HCT116 (cell line): ENCODE data around the gene DSTYK. TPM values are rescaled to one million over a fixed set of nuclear protein-coding genes. Genes with fewer than 3 reads are reported as not detected.

Experiments
- ATAC-seq: fragments of 200-7000 bp; cut with Tn5 transposase; 2 replicates; pipeline ENCODE4 v1.9.1; 2020; ENCODE audit warnings: mild to moderate bottlenecking, moderate library complexity
- BruUV-seq: library from RNA; stranded (reverse); fragments of 400-500 nt; replicated peaks from 2 replicates; lab custom pipeline; 2021; lab: Mats Ljungman, UMichigan
- CTCF ChIA-PET: fragments of 300-600 bp; sonication (Branson Sonifier 250); formaldehyde crosslinking; loops from one replicate; lab custom pipeline; 2021; ENCODE audit warnings: antibody characterized with exemption; lab: Charles Lee
- POLR2A ChIA-PET: fragments of 300-600, 350-600 bp; sonication (Branson Sonifier 250); formaldehyde crosslinking; loops from one replicate; lab custom pipeline; 2021; ENCODE audit warnings: antibody characterized with exemption; lab: Charles Lee
- RAD21 ChIA-PET, 2 experiments: fragments of 300-600 bp; sonication (Branson Sonifier 250); formaldehyde crosslinking; loops; one replicate each; lab custom pipeline; 2023; ENCODE audit warnings: low total read pairs in 2 of 2; ENCODE audit not compliant: uncharacterized antibody in 2 of 2, unreplicated experiment in 2 of 2, low non-redundant PET in 1 of 2; lab: Charles Lee
- DNase-seq: peaks from one replicate; pipeline ENCODE4 v3.0.0-alpha.2; 2010; ENCODE audit warnings: low read depth, low spot score
- H2AFZ ChIP-seq: fragments of 200-600 bp; shearing (Covaris generic), sonication (generic); 2 replicates; pipeline ENCODE4 v1.6.1; 2017; ENCODE audit warnings: low read depth, mixed run types, mixed read lengths, antibody characterized with exemption, low read length; ENCODE audit not compliant: poor library complexity, severe bottlenecking
- H3K27ac ChIP-seq: 2 replicates; pipeline ENCODE4 v1.5.1; 2012; ENCODE audit warnings: low read depth, low read length
- H3K27me3 ChIP-seq: fragments of 200-600 bp; sonication (generic); 2 replicates; pipeline ENCODE4 v1.6.1; 2016; ENCODE audit warnings: mixed run types, low read length, mixed read lengths; ENCODE audit not compliant: insufficient read depth
- H3K36me3 ChIP-seq, 2 experiments: fragments of 200-500 bp in 1 of 2; fragments of 200-600 bp in 1 of 2; sonication (Bioruptor generic) in 1 of 2; sonication (generic) in 1 of 2; 2 replicates each; pipeline versions ENCODE4 v1.5.1 to v1.6.1; 2014 to 2016; ENCODE audit warnings: low read length in 2 of 2, inconsistent platforms in 1 of 2, mixed read lengths in 1 of 2, mixed run types in 1 of 2; ENCODE audit not compliant: insufficient read depth in 2 of 2, control insufficient read depth in 1 of 2
- H3K4me1 ChIP-seq, 2 experiments: fragments of 200-600 bp in 1 of 2; sonication (generic) in 1 of 2; 2 replicates each; pipeline versions ENCODE4 v1.5.1 to v1.6.1; 2012 to 2017; ENCODE audit warnings: low read length in 2 of 2, inconsistent platforms in 1 of 2, mild to moderate bottlenecking in 1 of 2, mixed read lengths in 1 of 2, mixed run types in 1 of 2, moderate library complexity in 1 of 2; ENCODE audit not compliant: insufficient read depth in 2 of 2, control insufficient read depth in 1 of 2
- H3K4me2 ChIP-seq: fragments of 200-600 bp; sonication (generic); 2 replicates; pipeline ENCODE4 v1.6.1; 2017; ENCODE audit warnings: mixed run types, low read length, mixed read lengths
- H3K4me3 ChIP-seq, 2 experiments: fragments of 200-600 bp in 1 of 2; sonication (generic) in 1 of 2; replicated peaks in 1 of 2; 2 replicates each; pipeline ENCODE4 v1.5.1; 2011 to 2016; ENCODE audit warnings: low read length in 2 of 2, control low read depth in 1 of 2, low read depth in 1 of 2, mild to moderate bottlenecking in 1 of 2, mixed read lengths in 1 of 2, mixed run types in 1 of 2
- H3K79me2 ChIP-seq: fragments of 200-600 bp; sonication (generic); 2 replicates; pipeline ENCODE4 v1.6.1; 2017; ENCODE audit warnings: mild to moderate bottlenecking, mixed run types, low read length, moderate library complexity, mixed read lengths; ENCODE audit not compliant: insufficient read depth
- H3K9ac ChIP-seq: fragments of 200-600 bp; sonication (generic); 2 replicates; pipeline ENCODE4 v1.6.1; 2016; ENCODE audit warnings: low read length, mixed read lengths
- H3K9me2 ChIP-seq: fragments of 200-600 bp; sonication (generic), shearing (Covaris generic); 2 replicates; pipeline ENCODE4 v1.6.1; 2017; ENCODE audit warnings: mixed run types, mild to moderate bottlenecking, moderate library complexity; ENCODE audit not compliant: insufficient read depth
- H3K9me3 ChIP-seq, 2 experiments: fragments of 200-500 bp in 1 of 2; fragments of 200-600 bp in 1 of 2; sonication (Bioruptor generic) in 1 of 2; sonication (generic) in 1 of 2; 2 replicates each; pipeline ENCODE4 v1.6.1; 2014 to 2017; ENCODE audit warnings: low read length in 2 of 2, mixed read lengths in 2 of 2, inconsistent platforms in 1 of 2, low read depth in 1 of 2, mild to moderate bottlenecking in 1 of 2, mixed run types in 1 of 2, moderate library complexity in 1 of 2; ENCODE audit not compliant: control insufficient read depth in 1 of 2, insufficient read depth in 1 of 2
- H4K20me1 ChIP-seq: fragments of 200-600 bp; sonication (generic), shearing (Covaris generic); 2 replicates; pipeline ENCODE4 v1.6.1; 2017; ENCODE audit warnings: mixed run types, mild to moderate bottlenecking, moderate library complexity; ENCODE audit not compliant: insufficient read depth
- ATF3 ChIP-seq: IDR thresholded peaks from 2 replicates; pipeline ENCODE4 v1.6.1; 2012
- EGR1 ChIP-seq: IDR thresholded peaks from 2 replicates; pipeline ENCODE4 v1.6.1; 2012; ENCODE audit warnings: low read depth
- ELF1 ChIP-seq: IDR thresholded peaks from 2 replicates; pipeline ENCODE4 v1.6.1; 2012; ENCODE audit warnings: low read depth, borderline replicate concordance
- EZH2phosphoT487 ChIP-seq: fragments of 200-600 bp; IDR thresholded peaks from 2 replicates; pipeline ENCODE4 v1.6.1; 2018; ENCODE audit warnings: antibody characterized with exemption, borderline replicate concordance
- JUND ChIP-seq: IDR thresholded peaks from 2 replicates; pipeline ENCODE4 v1.6.1; 2012
- REST ChIP-seq: IDR thresholded peaks from 2 replicates; pipeline ENCODE4 v1.6.1; 2012; ENCODE audit warnings: low read depth
- SIN3A ChIP-seq: IDR thresholded peaks from 2 replicates; pipeline ENCODE4 v1.6.1; 2012; ENCODE audit warnings: low read depth
- SP1 ChIP-seq: IDR thresholded peaks from 2 replicates; pipeline ENCODE4 v1.6.1; 2012; ENCODE audit warnings: low read depth
- YY1 ChIP-seq: IDR thresholded peaks from 2 replicates; pipeline ENCODE4 v1.6.1; 2011; ENCODE audit warnings: low read length, low read depth, moderate library complexity, mild to moderate bottlenecking; ENCODE audit not compliant: insufficient replicate concordance; ENCODE audit errors: extremely low read depth
- ZFX ChIP-seq: fragments of 450-650 bp; IDR thresholded peaks from 2 replicates; pipeline ENCODE4 v1.6.1; 2017
- ZNF274 ChIP-seq: fragments of 200-500 bp; sonication (Bioruptor generic); IDR thresholded peaks from 2 replicates; pipeline ENCODE4 v1.6.1; 2014; ENCODE audit warnings: mild to moderate bottlenecking, low read depth, low read length, inconsistent platforms
- intact Hi-C: fragments of 100-400 bp; cut with micrococcal nuclease; formaldehyde crosslinking; loops from 2 replicates; pipeline ENCODE4 v1.10.0; 2022
- total RNA-seq: library from RNA; stranded (reverse); gene quantifications from one replicate; pipeline ENCODE4 v1.2.1, GENCODE V29; 2021; ENCODE audit not compliant: unreplicated experiment
- TF ChIP-seq, protein P1 (sequence below): IDR thresholded peaks from 2 replicates; pipeline ENCODE4 v1.6.1; 2011; ENCODE audit warnings: mild to moderate bottlenecking, low read length, moderate library complexity; ENCODE audit not compliant: insufficient replicate concordance; ENCODE audit errors: extremely low read depth
- TF ChIP-seq, protein P2 (sequence below): IDR thresholded peaks from 2 replicates; pipeline ENCODE4 v1.6.1; 2012

The DSTYK gene
- total RNA-seq, 1 experiment from 2014 or later, result 6.6 TPM

DNA sequence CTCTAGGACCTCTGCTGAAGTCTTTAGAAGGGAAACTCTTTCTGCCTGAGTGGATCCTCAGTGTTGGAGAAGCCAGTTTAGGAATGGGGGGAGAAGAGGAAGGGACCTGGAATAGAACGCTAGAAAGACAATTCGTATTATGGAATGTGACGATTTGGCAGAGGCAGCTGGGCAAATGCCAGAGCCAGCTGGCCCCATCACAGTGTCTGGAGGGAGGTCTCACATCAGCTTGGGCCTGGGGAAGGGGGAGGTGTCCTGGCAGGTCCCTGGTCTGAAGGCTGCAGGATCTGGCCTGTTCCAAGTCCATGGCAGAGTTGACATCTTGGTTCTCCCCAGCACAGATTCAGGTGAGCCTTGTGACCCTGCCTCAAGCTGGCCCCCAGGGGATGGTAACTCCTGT lies 27.6 kb upstream of the DSTYK start:
- no TSS peak for BruUV-seq

GRCh38 chr1:205237526-205238484 lies 26.3 kb upstream of the DSTYK start:
- no peak for DNase-seq
- Histone ChIP-seq H3K4me1 (no peaks in the 10 kb centered on the region), H3K4me2 (no peak overlapping the region), H3K9me3 (no peaks in the 10 kb centered on the region), H3K9me2 (no peaks in the 10 kb centered on the region), H2AFZ (no peak overlapping the region), H4K20me1 (no peaks in the 10 kb centered on the region), H3K27ac (no peak overlapping the region), H3K36me3 (no peaks in the 10 kb centered on the region), H3K4me3 (no peak overlapping the region), H3K27me3 (no peaks in the 10 kb centered on the region), H3K79me2 (no peaks in the 10 kb centered on the region), H3K9ac (no peak overlapping the region)
- no peak for ATAC-seq
- ChIA-PET RAD21 (no interaction called here), POLR2A (no interaction called here), CTCF (interaction anchor here (1.0 to 1.5 kb wide), 2 partner anchors 9 to 176 kb away, joined by 3 read pairs; no protein-coding TSS in a partner anchor)
- intact Hi-C loops, result no loop called here
- BruUV-seq, result no TSS peak
- TF ChIP-seq REST (no peak), EZH2phosphoT487 (no peak), ZNF274 (no peak), EGR1 (no peak), JUND (no peak), ZFX (no peak), SP1 (no peak), ELF1 (no peak), ATF3 (no peak), YY1 (no peak)
- TF ChIP-seq, protein P1, sequence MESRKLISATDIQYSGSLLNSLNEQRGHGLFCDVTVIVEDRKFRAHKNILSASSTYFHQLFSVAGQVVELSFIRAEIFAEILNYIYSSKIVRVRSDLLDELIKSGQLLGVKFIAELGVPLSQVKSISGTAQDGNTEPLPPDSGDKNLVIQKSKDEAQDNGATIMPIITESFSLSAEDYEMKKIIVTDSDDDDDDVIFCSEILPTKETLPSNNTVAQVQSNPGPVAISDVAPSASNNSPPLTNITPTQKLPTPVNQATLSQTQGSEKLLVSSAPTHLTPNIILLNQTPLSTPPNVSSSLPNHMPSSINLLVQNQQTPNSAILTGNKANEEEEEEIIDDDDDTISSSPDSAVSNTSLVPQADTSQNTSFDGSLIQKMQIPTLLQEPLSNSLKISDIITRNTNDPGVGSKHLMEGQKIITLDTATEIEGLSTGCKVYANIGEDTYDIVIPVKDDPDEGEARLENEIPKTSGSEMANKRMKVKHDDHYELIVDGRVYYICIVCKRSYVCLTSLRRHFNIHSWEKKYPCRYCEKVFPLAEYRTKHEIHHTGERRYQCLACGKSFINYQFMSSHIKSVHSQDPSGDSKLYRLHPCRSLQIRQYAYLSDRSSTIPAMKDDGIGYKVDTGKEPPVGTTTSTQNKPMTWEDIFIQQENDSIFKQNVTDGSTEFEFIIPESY, result no peak
- TF ChIP-seq, protein P2, sequence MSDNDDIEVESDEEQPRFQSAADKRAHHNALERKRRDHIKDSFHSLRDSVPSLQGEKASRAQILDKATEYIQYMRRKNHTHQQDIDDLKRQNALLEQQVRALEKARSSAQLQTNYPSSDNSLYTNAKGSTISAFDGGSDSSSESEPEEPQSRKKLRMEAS, result no peak

More for the DNA sequence above, 27.6 kb upstream of the DSTYK start:
- H2AFZ ChIP-seq, result no peak overlapping the region
- no peak overlapping the region for H3K9ac ChIP-seq
- no peaks in the 10 kb centered on the region for H3K9me3 ChIP-seq
- H3K27me3 ChIP-seq, result no peaks in the 10 kb centered on the region
- H3K4me3 ChIP-seq, result no peak overlapping the region
- CTCF ChIA-PET, result no interaction called here
- no peaks in the 10 kb centered on the region for H4K20me1 ChIP-seq
- no peaks in the 10 kb centered on the region for H3K36me3 ChIP-seq
- no peaks in the 10 kb centered on the region for H3K9me2 ChIP-seq
- DNase-seq, result no peak
- TF ChIP-seq SIN3A (no peak), ZFX (no peak), SP1 (no peak)
- TF ChIP-seq, all 23 proteins: peak for 0
- Histone ChIP-seq H3K79me2 (no peaks in the 10 kb centered on the region), H3K27ac (no peak overlapping the region), H3K4me1 (no peaks in the 10 kb centered on the region), H3K4me2 (no peak overlapping the region)
- intact Hi-C loops, result no loop called here
- ChIA-PET POLR2A (no interaction called here), RAD21 (no interaction called here)
- ATAC-seq, result no peak
